ENCODE results near the gene ZCCHC14.

ZCCHC14 gene

GRCh38 chr16:87437327-87437726 lies 55.5 kb downstream of the ZCCHC14 start:
- Histone ChIP-seq H3K9ac (ENCODE audit: low read depth, low read length) (no peak overlapping the region), H3K9me3 (ENCODE audit: control insufficient read depth, insufficient read depth, low read length) (no peaks in the 10 kb centered on the region), H3K36me3 (ENCODE audit: insufficient read depth, low read length) (no peaks in the 10 kb centered on the region), H3K4me1 (ENCODE audit: insufficient read depth, low read length) (no peaks in the 10 kb centered on the region; the same call in 1 of the 2 replicates)

- Histone ChIP-seq H3K9me3 (ENCODE audit: control insufficient read depth, insufficient read depth, low read length) (no peaks in the 10 kb centered on the region), H3K4me1 (ENCODE audit: insufficient read depth, low read length) (no peaks in the 10 kb centered on the region; the same call in 1 of the 2 replicates), H3K9ac (ENCODE audit: low read depth, low read length) (no peak overlapping the region), H3K36me3 (ENCODE audit: insufficient read depth, low read length) (no peaks in the 10 kb centered on the region; the same call in 1 of the 2 replicates)
Measured at GRCh38 chr16:87436225-87437172, 56.3 kb downstream of the ZCCHC14 start.

- no peaks in the 10 kb centered on the region for H3K9me3 ChIP-seq (ENCODE audit: control insufficient read depth, insufficient read depth, low read length)
- H3K4me1 ChIP-seq (ENCODE audit: insufficient read depth, low read length), result no peaks in the 10 kb centered on the region; the same call in 1 of the 2 replicates
- no peaks in the 10 kb centered on the region; the same call in 1 of the 2 replicates for H3K36me3 ChIP-seq (ENCODE audit: insufficient read depth, low read length)
- no peak overlapping the region for H3K9ac ChIP-seq (ENCODE audit: low read depth, low read length)
Measured at GRCh38 chr16:87435372-87436224, 57.2 kb downstream of the ZCCHC14 start.

- H3K4me1 ChIP-seq (ENCODE audit: insufficient read depth, low read length), result no peaks in the 10 kb centered on the region; the same call in 1 of the 2 replicates
- no peaks in the 10 kb centered on the region for H3K9me3 ChIP-seq (ENCODE audit: control insufficient read depth, insufficient read depth, low read length)
- no peaks in the 10 kb centered on the region; the same call in 1 of the 2 replicates for H3K36me3 ChIP-seq (ENCODE audit: insufficient read depth, low read length)
- no peak overlapping the region for H3K9ac ChIP-seq (ENCODE audit: low read depth, low read length)
Measured at GRCh38 chr16:87434146-87434667, 58.6 kb downstream of the ZCCHC14 start.

- H3K36me3 ChIP-seq (ENCODE audit: insufficient read depth, low read length), result no peaks in the 10 kb centered on the region; the same call in 1 of the 2 replicates
Measured at GRCh38 chr16:87432330-87432915, 60.4 kb downstream of the ZCCHC14 start.

GRCh38 chr16:87431926-87432325 lies 60.9 kb downstream of the ZCCHC14 start:
- H3K9ac ChIP-seq (ENCODE audit: low read depth, low read length), result no peak overlapping the region
- no peaks in the 10 kb centered on the region; the same call in 1 of the 2 replicates for H3K36me3 ChIP-seq (ENCODE audit: insufficient read depth, low read length)
- H3K9me3 ChIP-seq (ENCODE audit: control insufficient read depth, insufficient read depth, low read length), result no peaks in the 10 kb centered on the region

More at GRCh38 chr16:87432330-87432915, 60.4 kb downstream of the ZCCHC14 start:
- Histone ChIP-seq H3K9me3 (ENCODE audit: control insufficient read depth, insufficient read depth, low read length) (no peaks in the 10 kb centered on the region), H3K9ac (ENCODE audit: low read depth, low read length) (no peak overlapping the region), H3K4me1 (ENCODE audit: insufficient read depth, low read length) (no peaks in the 10 kb centered on the region)

GRCh38 chr16:87426423-87427215 lies 66.2 kb downstream of the ZCCHC14 start:
- H3K36me3 ChIP-seq (ENCODE audit: insufficient read depth, low read length), result no peaks in the 10 kb centered on the region; the same call in 1 of the 2 replicates
- no peaks in the 10 kb centered on the region for H3K9me3 ChIP-seq (ENCODE audit: control insufficient read depth, insufficient read depth, low read length)
- H3K9ac ChIP-seq (ENCODE audit: low read depth, low read length), result no peak overlapping the region
- peaks cover 9% of the 10 kb centered on the region for H3K4me1 ChIP-seq (ENCODE audit: insufficient read depth, low read length)

More at GRCh38 chr16:87431926-87432325, 60.9 kb downstream of the ZCCHC14 start:
- peaks cover 5% of the 10 kb centered on the region for H3K4me1 ChIP-seq (ENCODE audit: insufficient read depth, low read length)

GRCh38 chr16:87425941-87426340 lies 66.9 kb downstream of the ZCCHC14 start:
- H3K4me1 ChIP-seq (ENCODE audit: insufficient read depth, low read length), result peaks cover 9% of the 10 kb centered on the region
- no peak overlapping the region for H3K9ac ChIP-seq (ENCODE audit: low read depth, low read length)
- H3K36me3 ChIP-seq (ENCODE audit: insufficient read depth, low read length), result no peaks in the 10 kb centered on the region; the same call in 1 of the 2 replicates
- H3K9me3 ChIP-seq (ENCODE audit: control insufficient read depth, insufficient read depth, low read length), result no peaks in the 10 kb centered on the region

- Histone ChIP-seq H3K9ac (ENCODE audit: low read depth, low read length) (no peak overlapping the region), H3K36me3 (ENCODE audit: insufficient read depth, low read length) (no peaks in the 10 kb centered on the region; the same call in 1 of the 2 replicates), H3K4me1 (ENCODE audit: insufficient read depth, low read length) (peaks cover 9% of the 10 kb centered on the region), H3K9me3 (ENCODE audit: control insufficient read depth, insufficient read depth, low read length) (no peaks in the 10 kb centered on the region)
Measured at GRCh38 chr16:87424266-87424665, 68.6 kb downstream of the ZCCHC14 start.

- Histone ChIP-seq H3K9me3 (ENCODE audit: control insufficient read depth, insufficient read depth, low read length) (no peaks in the 10 kb centered on the region), H3K4me1 (ENCODE audit: insufficient read depth, low read length) (peaks cover 9% of the 10 kb centered on the region), H3K36me3 (ENCODE audit: insufficient read depth, low read length) (no peaks in the 10 kb centered on the region; the same call in 1 of the 2 replicates), H3K9ac (ENCODE audit: low read depth, low read length) (no peak overlapping the region)
Measured at GRCh38 chr16:87423429-87423828, 69.4 kb downstream of the ZCCHC14 start.

- no peaks in the 10 kb centered on the region for H3K9me3 ChIP-seq (ENCODE audit: control insufficient read depth, insufficient read depth, low read length)
- no peak overlapping the region for H3K9ac ChIP-seq (ENCODE audit: low read depth, low read length)
- no peaks in the 10 kb centered on the region; the same call in 1 of the 2 replicates for H3K36me3 ChIP-seq (ENCODE audit: insufficient read depth, low read length)
- H3K4me1 ChIP-seq (ENCODE audit: insufficient read depth, low read length), result peaks cover 6% of the 10 kb centered on the region
Measured at GRCh38 chr16:87422106-87422505, 70.7 kb downstream of the ZCCHC14 start.

GRCh38 chr16:87421003-87421912 lies 71.6 kb downstream of the ZCCHC14 start:
- Histone ChIP-seq H3K4me1 (ENCODE audit: insufficient read depth, low read length) (no peaks in the 10 kb centered on the region), H3K9me3 (ENCODE audit: control insufficient read depth, insufficient read depth, low read length) (no peaks in the 10 kb centered on the region), H3K9ac (ENCODE audit: low read depth, low read length) (no peak overlapping the region), H3K36me3 (ENCODE audit: insufficient read depth, low read length) (no peaks in the 10 kb centered on the region; the same call in 1 of the 2 replicates)
